GM19099 (cell line): ENCODE data around the gene ADCK1.

Experiments
- POLR2A ChIP-seq: IDR thresholded peaks from 3 replicates; pipeline ENCODE4 v1.6.1; 2011; ENCODE audit warnings: low read depth; ENCODE audit not compliant: insufficient read length; ENCODE audit errors: extremely low read depth

The ADCK1 gene

GRCh38 chr14:77950371-77951063 is 150.6 kb downstream of the ADCK1 start:
- no peak for TF ChIP-seq POLR2A

- TF ChIP-seq POLR2A: no peak
These were observed 156.0 kb downstream of the ADCK1 start for GRCh38 chr14:77955816-77956484.

DNA sequence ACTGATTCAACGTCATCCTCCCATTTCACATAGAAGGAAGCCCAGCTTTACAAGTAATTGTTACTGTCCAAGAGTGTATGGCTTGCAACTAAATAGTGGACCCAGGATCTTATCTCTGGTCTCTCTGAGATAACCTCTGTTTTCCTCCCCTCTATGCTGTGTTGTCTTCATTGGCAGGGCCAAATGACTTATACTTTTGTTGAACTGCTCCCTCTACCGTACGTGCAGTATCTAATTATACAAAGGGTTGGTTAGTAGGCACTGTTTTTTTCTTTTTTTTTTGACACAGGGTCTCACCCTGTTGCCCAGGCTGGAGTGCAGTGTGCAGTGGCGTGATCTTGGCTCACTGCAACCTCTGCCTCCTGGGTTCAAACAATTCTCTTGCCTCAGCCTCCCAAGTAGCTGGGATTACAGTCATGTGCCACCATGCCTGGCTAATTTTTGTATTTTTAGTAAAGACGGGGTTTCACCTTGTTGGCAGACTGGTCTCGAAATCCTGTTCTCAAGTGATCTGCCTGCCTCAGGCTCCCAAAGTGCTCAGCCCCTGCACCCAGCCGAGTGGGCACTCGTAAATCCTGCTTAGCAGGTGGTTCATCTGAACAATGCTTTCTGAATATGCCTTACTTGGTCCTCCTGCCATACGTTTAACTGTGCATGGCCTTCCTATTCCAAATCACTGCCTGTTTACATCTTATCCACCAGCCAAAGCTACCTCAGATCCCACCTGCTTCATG is 162.1 kb downstream of the ADCK1 start:
- no peak for TF ChIP-seq POLR2A

GRCh38 chr14:77962731-77963520 is 163.0 kb downstream of the ADCK1 start:
- no peak for TF ChIP-seq POLR2A

- TF ChIP-seq POLR2A: no peak
These were observed 164.7 kb downstream of the ADCK1 start for GRCh38 chr14:77964586-77964985.

DNA sequence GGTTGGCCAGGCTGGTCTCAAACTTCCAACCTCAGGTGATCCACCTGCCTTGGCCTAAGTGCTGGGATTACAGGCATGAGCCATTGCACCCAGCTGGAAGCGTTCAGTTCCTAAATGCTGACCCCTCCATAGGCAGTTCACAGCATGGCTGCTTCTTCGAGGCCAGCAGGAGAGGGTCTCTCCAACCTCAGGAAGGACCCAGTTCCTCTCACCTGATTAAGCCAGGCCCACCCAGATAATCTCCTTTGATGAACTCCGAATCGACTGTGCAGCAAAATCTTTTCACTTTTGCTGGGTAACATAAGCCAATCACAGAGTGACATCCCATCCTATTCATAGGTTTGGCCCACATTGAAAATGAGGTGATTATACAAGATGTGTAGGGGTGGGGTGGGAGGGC is 165.1 kb downstream of the ADCK1 start:
- TF ChIP-seq POLR2A: no peak

DNA sequence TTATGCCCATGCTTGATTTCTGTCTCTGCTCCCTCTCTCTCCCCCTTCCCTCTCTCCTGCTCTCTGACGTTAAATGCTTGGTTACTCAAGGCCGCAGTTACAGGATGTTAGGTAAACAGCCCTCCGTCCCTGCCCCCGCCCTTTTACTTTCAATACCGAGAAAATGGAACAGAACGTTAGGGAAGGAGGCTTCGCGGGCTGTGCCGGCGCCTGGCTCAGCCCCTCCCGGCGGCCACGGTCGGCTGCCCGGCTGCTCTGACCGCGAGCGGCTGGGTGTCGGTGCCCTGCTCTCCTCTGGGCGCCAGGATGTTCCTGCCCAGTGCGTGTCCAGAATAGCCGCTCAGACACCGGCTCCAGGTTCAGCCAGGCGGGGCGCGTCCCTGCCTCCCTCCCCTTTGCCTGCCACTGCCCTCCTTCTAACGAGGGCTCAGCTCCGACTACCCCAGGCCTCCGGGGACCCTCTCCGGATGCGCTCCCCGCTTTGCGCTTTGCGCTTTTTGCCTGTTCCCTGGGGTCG is 166.1 kb downstream of the ADCK1 start:
- no peak for TF ChIP-seq POLR2A

DNA sequence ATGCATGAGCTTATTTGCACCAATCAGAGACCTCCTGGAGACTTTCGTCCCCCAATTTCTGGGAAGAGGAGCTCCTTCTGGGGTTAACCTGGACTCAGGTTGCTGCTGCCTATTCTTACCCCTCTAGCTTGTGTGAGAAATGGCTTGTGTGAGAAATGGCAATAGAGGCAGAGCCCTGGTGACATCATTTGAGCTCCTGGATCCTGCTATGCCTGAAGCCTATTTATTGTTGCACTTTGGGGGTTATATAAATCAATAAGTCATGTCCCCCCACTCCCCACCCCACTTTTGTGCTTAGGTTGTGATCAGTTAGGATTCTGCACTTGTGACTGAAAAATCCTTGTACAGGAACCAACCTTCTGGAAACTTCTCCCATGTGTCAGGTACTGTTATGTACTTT is 167.2 kb downstream of the ADCK1 start:
- no peak for TF ChIP-seq POLR2A

DNA sequence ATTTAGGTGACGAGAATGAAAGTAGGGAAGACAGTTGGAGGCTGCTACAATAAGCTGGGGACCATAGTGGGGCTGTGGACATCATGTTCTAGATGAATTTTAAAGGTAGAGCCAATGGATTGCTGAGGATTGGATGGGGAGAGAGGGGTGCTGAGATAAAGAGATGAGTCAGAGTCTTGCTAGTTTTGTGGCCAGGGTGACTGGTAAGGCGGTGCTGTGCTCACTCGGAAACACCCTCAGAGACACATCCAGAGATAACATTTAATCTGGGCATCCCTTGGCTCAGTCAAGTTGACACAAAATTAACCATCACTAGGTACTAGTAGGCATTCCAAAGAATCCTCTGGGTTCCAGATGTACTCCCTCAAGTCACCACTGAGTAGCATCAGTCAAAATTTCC is 170.7 kb downstream of the ADCK1 start:
- no peak for TF ChIP-seq POLR2A

- no peak for TF ChIP-seq POLR2A
These were observed 173.3 kb downstream of the ADCK1 start for GRCh38 chr14:77973246-77973645.

GRCh38 chr14:77976591-77976990 is 176.7 kb downstream of the ADCK1 start:
- no peak for TF ChIP-seq POLR2A

DNA sequence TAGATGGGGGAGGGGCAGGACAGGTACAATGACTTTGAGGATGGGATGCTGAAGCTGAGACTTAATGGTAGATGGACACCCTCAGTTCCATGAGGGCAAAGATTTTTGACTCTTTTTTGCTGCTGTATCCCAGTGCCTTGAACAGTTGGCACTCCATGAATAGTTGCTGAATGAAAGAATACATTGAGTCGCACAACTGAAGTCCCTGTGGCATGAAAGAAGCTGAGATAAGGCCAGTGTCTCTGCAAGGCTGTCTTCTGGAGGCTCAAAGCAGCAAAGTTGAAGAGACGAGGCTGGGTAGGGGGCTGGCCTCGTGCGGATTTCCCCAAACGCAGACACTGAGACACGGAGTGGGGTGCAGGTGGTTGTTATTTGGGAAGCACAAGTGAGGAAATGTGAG is 179.3 kb downstream of the ADCK1 start:
- TF ChIP-seq POLR2A: no peak

GRCh38 chr14:77979666-77980351 is 179.9 kb downstream of the ADCK1 start:
- no peak for TF ChIP-seq POLR2A
